Caki2 (cell line): ENCODE results near the gene CTU2. TPM values are rescaled to one million over a fixed set of nuclear protein-coding genes. Genes with fewer than 3 reads are reported as not detected.

ENCODE experiments used
- DNase-seq: peaks from one replicate; pipeline ENCODE4 v3.0.0-alpha.2; 2015; ENCODE audit warnings: low read depth
- in situ Hi-C: cut with HindIII; loops from 2 replicates; pipeline ENCODE4 v1.10.0; 2016; ENCODE audit warnings: low sequenced_read_pairs, low pct_unique_long_range_greater_than_20kb, mixed read lengths
- total RNA-seq: library from RNA; depleted of rRNA; stranded (reverse); fragments of >200 nt; shearing (Covaris generic); gene quantifications from 2 replicates; pipeline ENCODE4 v1.2.3, GENCODE V29; 2014; ENCODE audit warnings: low replicate concordance

Gene CTU2
- total RNA-seq, 1 experiment from 2014 or later, result 36.2 TPM

DNA sequence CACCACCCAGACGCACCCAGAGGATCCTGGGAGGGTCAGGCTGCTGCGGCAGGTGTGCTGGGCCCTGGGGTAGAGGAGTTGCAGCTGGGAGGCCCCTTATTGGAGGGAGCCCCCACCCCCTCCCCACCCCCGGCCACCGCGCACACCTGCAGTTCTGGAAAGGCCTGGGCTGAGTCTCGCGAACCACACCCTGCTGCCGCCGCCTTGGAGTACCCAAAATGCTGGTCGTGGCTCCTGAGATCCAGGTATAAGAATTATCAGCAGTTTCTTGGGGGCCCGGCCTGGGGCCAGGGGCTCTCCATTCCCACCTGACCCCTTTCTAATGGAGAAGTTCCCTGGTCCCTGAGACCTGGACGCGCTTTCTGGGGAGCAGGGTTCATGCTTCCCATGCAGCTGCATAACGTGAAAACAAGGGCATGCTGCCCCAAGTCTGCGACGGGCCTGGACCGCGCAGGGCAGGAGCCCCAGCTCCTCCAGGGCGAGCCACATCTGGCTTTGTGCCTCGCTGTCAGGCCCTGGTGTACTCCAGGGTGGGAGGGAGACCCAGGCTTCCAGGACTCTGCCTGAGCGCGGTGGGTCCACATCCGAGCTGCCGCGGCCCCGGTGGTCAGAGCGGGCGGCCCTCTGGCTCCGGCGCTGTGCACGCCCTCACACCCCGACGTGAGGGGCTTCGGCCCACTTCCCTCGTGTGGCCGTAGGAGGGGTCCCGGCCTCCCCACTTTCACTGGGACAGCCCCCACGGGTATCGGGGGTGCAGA is 12.7 kb upstream of the CTU2 start:
- no peak for DNase-seq
- in situ Hi-C loops, result no loop called here

DNA sequence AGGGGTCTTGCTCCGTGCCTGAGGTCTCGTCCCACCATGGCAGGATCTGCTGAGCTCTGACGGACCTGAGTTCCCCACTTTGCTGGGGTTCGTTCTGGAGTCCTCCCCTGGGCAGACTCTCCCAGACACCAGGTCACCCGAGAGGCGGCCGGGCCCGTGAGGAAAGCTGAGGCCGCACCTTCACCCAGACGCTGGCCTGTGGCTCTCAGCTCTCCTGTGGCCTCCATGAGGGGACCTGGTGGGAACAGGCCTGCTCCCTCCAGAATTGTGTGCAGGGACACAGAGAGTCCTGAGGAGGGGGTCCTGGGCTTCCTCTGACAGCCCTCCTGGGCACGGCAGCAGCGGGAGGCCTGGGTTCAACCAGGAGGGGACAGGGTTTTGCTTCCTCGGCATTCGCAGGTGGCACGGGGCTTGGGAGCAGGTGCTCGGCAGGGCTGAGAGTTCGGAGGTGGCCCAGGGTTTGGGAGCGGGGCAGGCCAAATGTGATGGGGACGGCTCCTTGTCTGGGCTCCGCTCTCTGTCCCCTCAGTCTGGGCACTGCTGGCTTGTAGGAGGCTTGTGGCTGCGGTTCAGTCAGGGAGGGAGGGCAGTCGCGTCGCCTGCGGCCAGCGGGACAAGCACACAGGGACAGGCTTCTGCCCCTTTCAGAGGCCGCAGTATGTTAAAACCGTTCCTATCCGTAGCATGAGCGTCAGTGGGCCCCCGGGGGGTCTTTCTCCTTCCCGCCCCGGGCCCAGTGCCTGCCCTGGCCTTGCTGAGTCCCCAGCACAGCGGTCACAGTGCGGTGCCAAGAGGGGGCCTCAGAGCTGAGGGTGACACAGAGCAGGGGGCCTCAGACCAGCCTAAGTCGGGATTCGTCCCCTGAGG is 11.8 kb upstream of the CTU2 start:
- no peak for DNase-seq
- in situ Hi-C loops, result no loop called here

DNA sequence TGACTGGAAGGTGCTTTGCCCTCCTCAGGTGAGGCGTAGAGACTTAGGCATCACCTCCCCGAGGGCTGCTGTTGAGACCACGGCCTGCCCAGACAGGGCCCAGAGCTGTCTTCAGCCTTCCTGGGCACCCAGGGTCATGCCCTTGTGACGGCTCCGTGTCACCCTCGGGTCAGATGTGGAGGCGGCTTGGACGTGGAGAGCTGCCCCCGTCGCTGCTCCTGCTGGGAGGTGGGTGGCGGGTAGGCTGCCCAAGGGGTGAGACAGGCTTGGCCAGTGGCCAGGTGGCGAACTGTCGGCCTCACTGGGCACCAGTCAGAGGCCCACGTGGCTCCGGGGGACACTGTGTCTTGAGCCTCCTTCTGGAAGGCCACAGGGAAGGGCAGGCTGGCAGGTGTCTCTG is 11.1 kb upstream of the CTU2 start:
- no peak for DNase-seq
- in situ Hi-C loops, result no loop called here

DNA sequence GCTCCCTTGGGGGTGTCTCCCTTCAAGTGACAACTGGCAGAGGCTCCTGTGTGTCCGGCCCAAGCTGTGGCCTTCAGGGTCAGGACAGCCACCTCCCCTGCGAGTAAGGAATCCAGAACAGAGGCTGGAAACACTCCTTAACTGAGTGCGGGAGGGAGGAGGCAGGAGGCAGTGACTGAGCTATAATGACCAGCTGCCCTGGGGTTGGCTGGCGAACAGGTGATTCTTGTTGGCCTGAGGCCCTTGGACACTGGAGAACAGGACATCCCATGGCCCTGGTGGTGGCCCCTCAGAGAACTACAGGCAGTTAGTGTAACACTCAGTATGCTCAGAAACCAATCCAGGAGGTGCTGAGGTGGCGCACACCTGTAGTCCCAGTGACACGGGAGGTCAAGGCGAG is 10.6 kb upstream of the CTU2 start:
- in situ Hi-C loops, result no loop called here

DNA sequence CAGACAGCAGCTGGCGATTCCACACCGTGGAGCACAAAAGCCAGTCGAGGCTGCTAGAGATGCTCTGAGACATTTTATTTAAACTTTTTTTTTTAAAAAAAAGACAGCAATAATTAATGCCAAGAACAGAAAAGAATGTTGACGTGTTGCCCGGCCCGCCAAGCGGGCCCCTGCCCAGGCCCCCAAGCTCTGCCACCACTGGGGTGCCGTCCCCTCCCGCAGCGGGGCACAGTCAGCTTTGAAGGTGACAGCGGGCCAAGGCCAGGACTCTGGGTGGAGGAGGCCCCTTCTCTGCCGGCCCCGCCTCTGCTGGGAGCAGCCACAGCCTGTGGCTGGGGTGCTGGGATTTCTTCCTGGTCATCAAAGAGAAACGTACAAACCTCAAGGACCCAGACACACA is 9.9 kb upstream of the CTU2 start:
- in situ Hi-C loops, result no loop called here
- DNase-seq, result no peak

More for the DNA sequence above, 10.6 kb upstream of the CTU2 start:
- DNase-seq, result no peak

GRCh38 chr16:88697116-88697830 is 9.0 kb upstream of the CTU2 start:
- DNase-seq, result no peak
- in situ Hi-C loops, result no loop called here

DNA sequence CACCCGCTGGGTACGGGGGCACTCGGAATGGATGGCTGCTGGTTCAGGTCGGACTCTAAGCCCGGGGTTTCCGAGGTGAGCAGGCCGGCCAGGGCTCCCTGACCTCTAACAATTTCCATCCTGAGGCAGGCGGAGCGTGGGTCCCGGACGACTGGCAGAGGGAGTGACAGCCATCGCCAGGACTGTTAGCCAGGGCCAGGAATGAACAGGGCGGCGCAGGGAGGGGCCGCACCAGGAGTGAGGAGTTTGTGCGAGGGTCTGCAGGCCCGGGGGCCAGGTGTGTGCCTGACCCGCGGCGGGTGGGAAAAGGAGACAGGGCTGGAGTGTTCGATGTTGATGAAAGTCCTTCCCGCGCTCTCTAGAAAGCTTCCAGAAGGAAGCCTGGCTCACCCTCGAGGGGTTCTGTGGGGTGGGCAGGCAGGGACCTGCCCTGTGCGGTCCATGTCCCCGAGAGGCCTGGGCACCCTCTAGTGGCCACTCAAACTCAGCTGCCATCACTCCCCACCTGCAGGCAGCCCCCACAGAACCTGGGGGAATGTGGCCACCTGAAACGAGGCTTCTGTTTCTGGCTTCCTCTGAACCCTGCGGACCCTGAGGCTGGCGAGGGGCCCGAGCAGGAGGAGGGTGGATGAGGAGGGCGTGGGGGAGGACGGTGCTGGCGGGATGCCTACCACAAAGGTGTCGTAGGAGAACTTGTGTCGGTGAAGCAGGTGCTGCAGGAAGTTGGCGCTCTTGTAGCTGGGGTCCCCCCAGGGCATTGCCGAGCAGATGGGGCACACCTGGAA is 8.3 kb upstream of the CTU2 start:
- DNase-seq, result no peak
- in situ Hi-C loops, result no loop called here

DNA sequence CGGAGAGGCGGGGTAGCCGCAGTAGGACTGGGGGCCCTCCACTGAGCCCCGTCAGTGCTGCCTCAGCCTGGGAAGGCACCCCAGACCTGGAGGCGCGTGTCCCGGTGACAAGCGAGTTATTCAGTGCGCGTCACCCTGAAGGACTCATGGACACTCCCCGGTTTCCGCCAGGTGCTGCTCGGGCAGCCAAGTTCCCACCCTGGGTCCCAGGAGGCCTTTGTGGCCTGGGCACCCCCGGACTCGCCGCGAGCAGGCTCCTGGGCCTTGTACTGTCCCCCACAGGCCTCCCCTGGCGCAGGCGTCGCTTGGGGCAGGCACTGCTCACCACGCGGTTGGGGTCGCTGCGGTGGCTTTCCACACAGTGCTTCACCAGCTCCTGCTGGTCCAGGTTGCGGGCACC is 7.7 kb upstream of the CTU2 start:
- in situ Hi-C loops, result no loop called here
- DNase-seq, result no peak

- no peak for DNase-seq
- in situ Hi-C loops, result no loop called here
Measured at GRCh38 chr16:88699180-88699579, 7.1 kb upstream of the CTU2 start.

DNA sequence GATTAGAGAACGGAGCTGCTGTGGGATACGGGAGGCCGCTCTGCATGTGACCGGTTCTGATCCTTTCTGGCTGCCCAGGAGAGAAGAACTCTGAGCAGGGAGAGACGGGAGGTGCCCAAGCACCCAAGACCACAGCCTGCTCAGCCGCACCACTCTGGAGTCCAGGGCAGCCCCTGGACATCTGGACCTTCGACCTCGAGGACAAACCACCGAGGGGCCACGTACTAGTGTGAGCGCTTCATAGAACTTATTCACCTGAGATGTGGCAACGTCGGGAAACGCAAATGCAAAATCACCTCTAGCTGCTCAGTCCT is 6.0 kb upstream of the CTU2 start:
- in situ Hi-C loops, result no loop called here

GRCh38 chr16:88700636-88701482 is 5.4 kb upstream of the CTU2 start:
- in situ Hi-C loops, result no loop called here
- no peak for DNase-seq

More for the DNA sequence above, 6.0 kb upstream of the CTU2 start:
- no peak for DNase-seq

DNA sequence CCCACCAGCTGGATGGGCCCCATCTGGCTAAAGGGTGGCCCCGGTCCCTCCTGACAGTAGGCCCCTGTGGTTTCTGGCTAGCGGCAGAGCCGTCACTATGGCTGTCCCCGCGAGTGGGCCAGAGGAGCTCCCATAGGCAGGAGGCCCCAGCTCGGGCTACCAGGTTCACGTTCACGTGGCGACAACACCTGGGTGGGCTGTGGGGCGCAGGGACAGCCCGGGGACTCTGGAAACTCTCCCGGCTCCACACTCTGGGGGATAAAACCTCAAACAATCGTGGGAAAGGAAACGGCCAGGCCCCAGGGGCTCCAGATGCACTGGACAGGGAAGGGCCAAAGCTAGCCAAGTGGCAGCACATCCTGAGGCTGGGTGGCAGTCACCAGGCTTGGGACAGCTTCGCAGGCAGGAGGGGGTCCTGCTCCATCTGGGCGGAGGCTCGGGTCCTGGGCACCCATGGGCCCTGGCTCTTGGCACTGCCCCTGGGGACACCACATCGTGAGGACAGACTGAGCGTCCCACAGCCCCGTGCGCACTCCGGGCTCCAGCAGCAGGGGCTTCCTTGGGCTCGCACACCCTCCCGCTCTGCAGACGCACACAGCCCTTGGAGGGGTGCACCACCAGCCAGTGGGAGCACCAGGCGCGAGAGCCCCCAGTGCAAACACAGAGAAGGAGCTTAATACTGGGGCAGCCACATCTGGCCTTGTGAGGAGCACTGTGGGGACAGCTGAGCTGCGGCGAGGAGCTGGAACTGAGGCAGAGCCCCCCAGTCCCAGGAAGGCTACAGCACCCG is 4.5 kb upstream of the CTU2 start:
- no peak for DNase-seq
- in situ Hi-C loops, result no loop called here

DNA sequence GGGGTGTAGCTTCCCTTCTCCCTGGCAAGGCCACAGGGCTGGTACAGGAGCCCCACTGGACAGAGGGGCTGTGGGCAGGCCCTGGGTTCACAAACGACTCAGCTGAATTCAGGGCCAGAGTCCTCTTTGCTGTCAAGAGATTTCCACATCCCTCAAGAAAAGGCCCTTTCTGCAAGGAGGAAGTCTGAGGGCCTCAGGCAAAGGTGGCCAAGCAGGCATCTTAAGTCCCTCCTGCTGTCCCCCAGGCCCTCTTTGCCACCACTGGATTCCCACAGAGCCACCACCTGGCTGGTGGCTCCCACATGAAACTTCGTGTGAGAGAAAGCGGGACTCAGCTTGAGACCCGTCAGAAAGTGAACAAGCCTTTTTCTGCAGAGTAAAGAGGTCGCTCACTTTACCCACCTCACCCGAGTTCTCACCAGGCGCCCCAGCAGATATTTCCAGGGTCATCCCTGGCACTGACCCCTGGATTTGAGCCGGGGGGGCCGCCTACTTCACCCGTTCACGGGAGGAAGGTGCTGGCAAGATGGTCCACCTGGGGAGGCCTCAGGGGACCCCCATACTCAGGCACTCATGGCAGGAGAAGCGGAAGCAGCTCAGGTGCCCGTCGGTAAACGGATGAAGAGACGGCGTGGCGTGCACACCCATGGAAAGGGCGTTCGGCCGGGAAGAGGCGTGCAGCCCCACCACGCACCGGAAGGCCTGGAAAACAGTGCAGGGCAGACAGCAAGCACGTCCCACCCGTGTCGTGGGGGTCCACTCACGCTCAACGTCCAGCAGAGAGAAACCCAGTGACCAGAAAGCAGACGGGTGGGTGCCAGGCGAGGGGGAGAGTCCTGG is 3.7 kb upstream of the CTU2 start:
- in situ Hi-C loops, result no loop called here
- DNase-seq, result no peak

- in situ Hi-C loops, result no loop called here
- no peak for DNase-seq
Measured at GRCh38 chr16:88703486-88704309, 2.6 kb upstream of the CTU2 start.

DNA sequence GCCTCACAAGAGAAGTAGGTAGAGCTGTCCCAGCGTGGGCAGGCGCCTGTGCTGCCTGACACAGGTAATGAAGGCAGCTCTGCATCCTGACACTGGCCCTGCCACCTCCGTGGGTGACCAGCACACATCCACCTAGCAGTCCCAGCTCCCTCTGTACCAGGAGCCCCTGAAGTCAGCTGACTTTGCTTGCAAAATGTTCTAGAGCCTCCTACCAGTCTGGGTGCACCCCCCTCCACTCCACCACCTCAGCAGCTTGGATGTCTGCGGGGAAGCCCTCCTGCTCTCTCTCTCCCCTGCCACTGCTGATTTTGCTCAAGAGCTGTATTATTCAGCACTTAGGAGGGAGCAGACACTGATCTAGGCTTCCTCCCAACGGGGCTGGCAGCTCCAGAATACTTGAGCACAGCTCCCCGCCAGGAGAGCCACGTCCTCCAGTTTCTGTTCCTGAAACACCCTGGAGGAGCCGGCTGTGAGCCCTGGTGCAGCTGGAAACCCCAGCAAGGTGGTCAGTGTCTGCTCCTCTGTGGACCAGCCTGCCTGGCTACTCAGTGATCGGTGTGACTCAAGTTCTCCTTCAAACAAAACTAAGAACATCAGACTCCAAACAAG is 1.1 kb upstream of the CTU2 start:
- in situ Hi-C loops, result no loop called here
- no peak for DNase-seq
